ENCODE measurements around the gene ANKRD65.
"Not testable (repeated sequence)": the region's sequence is repeated elsewhere in the genome, so short reads cannot be mapped to it uniquely, and the experiment has no call there.

ANKRD65 gene

GRCh38 chr1:1374589-1374928 lies 46.5 kb downstream of the ANKRD65 start:
- peak overlapping the region; percentile 93 for H3K27ac Mint-ChIP-seq
- no peaks in the 10 kb centered on the region for H3K9me3 Mint-ChIP-seq
- no peaks in the 10 kb centered on the region for H3K27me3 Mint-ChIP-seq
- H3K4me1 Mint-ChIP-seq (ENCODE audit: low read depth) = peaks cover 28% of the 10 kb centered on the region
- intact Hi-C loops (cut with micrococcal nuclease) = no loop called here
- H3K4me3 Mint-ChIP-seq = peak overlapping the region; percentile 82
- peaks cover 27% of the 10 kb centered on the region for H3K36me3 Mint-ChIP-seq (ENCODE audit: low read depth)

GRCh38 chr1:1373815-1374588 lies 47.1 kb downstream of the ANKRD65 start:
- Mint-ChIP-seq H3K9me3 (no peaks in the 10 kb centered on the region), H3K4me1 (ENCODE audit: low read depth) (peaks cover 28% of the 10 kb centered on the region), H3K36me3 (ENCODE audit: low read depth) (peaks cover 27% of the 10 kb centered on the region), H3K27ac (peak overlapping the region; percentile 93), H3K4me3 (peak overlapping the region; percentile 82), H3K27me3 (no peaks in the 10 kb centered on the region)
- intact Hi-C loops (cut with micrococcal nuclease) = no loop called here

GRCh38 chr1:1373051-1373814 lies 47.8 kb downstream of the ANKRD65 start:
- intact Hi-C loops (cut with micrococcal nuclease) = no loop called here
- no peaks in the 10 kb centered on the region for H3K9me3 Mint-ChIP-seq
- H3K27me3 Mint-ChIP-seq = no peaks in the 10 kb centered on the region

GRCh38 chr1:1371746-1372711 lies 49.0 kb downstream of the ANKRD65 start:
- Mint-ChIP-seq H3K4me1 (ENCODE audit: low read depth) (peaks cover 28% of the 10 kb centered on the region), H3K27me3 (no peaks in the 10 kb centered on the region), H3K9me3 (no peaks in the 10 kb centered on the region), H3K36me3 (ENCODE audit: low read depth) (peaks cover 27% of the 10 kb centered on the region), H3K4me3 (no peak overlapping the region), H3K27ac (no peak overlapping the region)
- intact Hi-C loops (cut with micrococcal nuclease) = no loop called here

More at GRCh38 chr1:1373051-1373814, 47.8 kb downstream of the ANKRD65 start:
- Mint-ChIP-seq H3K27ac (no peak overlapping the region), H3K4me1 (ENCODE audit: low read depth) (peaks cover 28% of the 10 kb centered on the region), H3K4me3 (peak overlapping the region; percentile 82), H3K36me3 (ENCODE audit: low read depth) (peaks cover 27% of the 10 kb centered on the region)

GRCh38 chr1:1371364-1371745 lies 49.7 kb downstream of the ANKRD65 start:
- Mint-ChIP-seq H3K36me3 (ENCODE audit: low read depth) (peaks cover 27% of the 10 kb centered on the region), H3K4me3 (no peak overlapping the region), H3K27me3 (no peaks in the 10 kb centered on the region), H3K4me1 (ENCODE audit: low read depth) (peaks cover 28% of the 10 kb centered on the region), H3K27ac (no peak overlapping the region), H3K9me3 (no peaks in the 10 kb centered on the region)
- intact Hi-C loops (cut with micrococcal nuclease) = no loop called here

- no peak overlapping the region for H3K27ac Mint-ChIP-seq
Observed at GRCh38 chr1:1370771-1371300, 50.2 kb downstream of the ANKRD65 start.

GRCh38 chr1:1370094-1370493 lies 51.0 kb downstream of the ANKRD65 start:
- H3K27ac Mint-ChIP-seq = not testable (repeated sequence)

More at GRCh38 chr1:1370771-1371300, 50.2 kb downstream of the ANKRD65 start:
- no peaks in the 10 kb centered on the region for H3K9me3 Mint-ChIP-seq
- H3K27me3 Mint-ChIP-seq = no peaks in the 10 kb centered on the region
- intact Hi-C loops (cut with micrococcal nuclease) = no loop called here
- H3K4me1 Mint-ChIP-seq (ENCODE audit: low read depth) = peaks cover 28% of the 10 kb centered on the region
- peaks cover 27% of the 10 kb centered on the region for H3K36me3 Mint-ChIP-seq (ENCODE audit: low read depth)
- no peak overlapping the region for H3K4me3 Mint-ChIP-seq

More at GRCh38 chr1:1370094-1370493, 51.0 kb downstream of the ANKRD65 start:
- H3K27me3 Mint-ChIP-seq; H3K9me3 Mint-ChIP-seq; H3K4me3 Mint-ChIP-seq; intact Hi-C loops (cut with micrococcal nuclease): not testable (repeated sequence)
- peaks cover 28% of the 10 kb centered on the region for H3K4me1 Mint-ChIP-seq (ENCODE audit: low read depth)
- peaks cover 25% of the 10 kb centered on the region for H3K36me3 Mint-ChIP-seq (ENCODE audit: low read depth)

All from dendritic cell treated with granulocyte-macrophage colony-stimulating factor and Interleukin-4, amounts not matched to agents 40 ng/mL and 50 ng/mL, for 4 days (primary cell).